Activated CD8-positive, alpha-beta memory T cell treated with anti-CD3 and anti-CD28 coated beads for 4 hours (primary cell): ENCODE results near the gene TMEM222.
A peak's percentile ranks its signal among the peaks of the same experiment; 100 is the strongest.

Experiments used
- DNase-seq, 2 donors: peaks; one replicate each; pipeline ENCODE4 v3.0.0-alpha.2; 2020; ENCODE audit warnings: low read depth in 2 of 2

Gene TMEM222

DNA sequence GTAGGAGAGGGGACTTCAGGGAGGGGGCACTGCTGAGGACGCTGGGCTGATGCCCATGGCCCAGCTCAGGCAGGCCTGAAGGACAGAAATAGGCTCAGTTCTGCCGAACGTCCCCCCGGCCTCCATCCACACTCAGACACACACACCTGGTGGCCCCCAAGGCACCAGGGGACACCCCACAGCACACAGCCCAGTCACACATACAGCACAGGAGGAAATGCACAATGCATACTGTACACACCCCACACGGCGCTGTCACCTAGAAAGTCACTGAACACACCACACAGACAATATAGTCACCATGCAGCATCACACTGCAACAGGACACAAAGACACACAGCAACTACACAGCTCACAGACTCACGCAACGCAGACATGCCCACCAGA is 20.4 kb downstream of the TMEM222 start:
- no peak for DNase-seq

- DNase-seq = peak; percentile 59 to 79
Measured at GRCh38 chr1:27342778-27343638, 21.0 kb downstream of the TMEM222 start.

GRCh38 chr1:27343639-27344025 is 21.7 kb downstream of the TMEM222 start:
- no peak for DNase-seq

- no peak for DNase-seq
Measured at GRCh38 chr1:27345272-27345671, 23.3 kb downstream of the TMEM222 start.

GRCh38 chr1:27346357-27346756 is 24.4 kb downstream of the TMEM222 start:
- no peak for DNase-seq

- no peak for DNase-seq
Measured at GRCh38 chr1:27346991-27347624, 25.1 kb downstream of the TMEM222 start.

- no peak for DNase-seq
Measured at GRCh38 chr1:27348861-27349783, 27.2 kb downstream of the TMEM222 start.

DNA sequence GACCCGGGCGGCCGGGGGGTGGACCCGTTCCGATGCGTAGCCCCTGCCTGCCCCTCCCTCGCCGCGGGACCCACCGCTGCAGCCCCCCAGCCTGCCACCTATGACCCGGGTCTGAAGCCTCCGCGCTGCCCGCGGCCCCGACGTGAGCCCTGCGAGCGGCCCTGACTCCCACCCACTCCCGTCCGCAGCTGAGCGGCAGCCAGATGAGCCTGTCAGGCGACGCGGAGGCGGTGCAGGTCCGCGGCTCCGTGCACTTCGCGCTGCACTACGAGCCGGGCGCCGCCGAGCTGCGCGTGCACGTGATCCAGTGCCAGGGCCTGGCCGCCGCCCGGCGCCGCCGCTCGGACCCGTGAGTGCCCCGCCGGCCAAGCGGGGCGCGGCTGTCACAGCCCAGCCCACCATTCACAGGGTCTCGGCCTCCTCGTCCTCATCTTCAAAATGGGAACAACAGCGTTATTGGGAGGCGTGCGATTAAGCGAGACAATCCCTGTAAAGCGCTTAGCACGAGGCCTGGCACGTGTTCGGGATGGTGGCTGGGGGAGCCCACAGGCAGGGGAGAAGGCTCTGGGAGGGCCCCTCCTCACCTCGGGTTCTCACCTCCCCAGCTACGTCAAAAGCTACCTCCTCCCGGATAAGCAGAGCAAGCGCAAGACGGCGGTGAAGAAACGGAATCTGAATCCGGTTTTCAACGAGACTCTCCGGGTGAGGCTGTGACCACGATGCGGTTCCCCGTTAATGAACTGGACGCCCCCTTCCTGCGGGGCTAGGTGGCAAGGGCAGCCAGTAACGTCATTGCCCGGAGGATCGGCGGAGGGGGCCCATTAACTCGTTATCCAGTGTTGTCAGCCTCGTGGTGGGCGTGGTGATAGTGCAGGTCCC is 28.1 kb downstream of the TMEM222 start:
- no peak for DNase-seq

GRCh38 chr1:27350663-27351540 is 28.9 kb downstream of the TMEM222 start:
- DNase-seq = no peak

DNA sequence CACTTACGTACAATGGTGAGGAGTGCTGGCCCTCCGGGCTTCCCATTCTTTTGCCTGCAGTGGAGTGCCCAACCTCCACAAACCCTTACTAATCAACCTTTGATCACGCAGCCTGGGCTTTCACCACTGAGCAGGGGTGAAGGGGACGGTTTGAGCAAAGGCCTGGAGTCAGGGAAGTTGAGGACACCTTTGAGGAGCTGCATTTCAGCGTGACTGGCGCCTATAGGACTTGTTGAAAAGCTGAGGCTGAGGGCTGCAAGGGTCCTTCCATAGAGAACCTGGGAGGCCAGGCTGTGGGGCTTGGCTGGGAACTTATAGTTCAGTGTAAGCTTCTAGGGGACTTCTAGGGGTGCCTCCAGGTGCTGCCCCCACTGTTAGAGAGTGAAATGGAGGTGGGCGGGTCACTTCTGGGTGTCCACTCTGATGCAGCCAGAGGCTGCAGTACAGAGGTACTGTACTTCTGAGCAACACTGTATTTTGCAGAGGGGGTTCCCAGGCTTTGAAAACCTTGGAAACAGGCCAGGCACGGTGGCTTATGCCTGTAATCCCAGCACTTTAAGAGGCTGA is 29.7 kb downstream of the TMEM222 start:
- no peak for DNase-seq

- no peak for DNase-seq
Measured at GRCh38 chr1:27353166-27353565, 31.2 kb downstream of the TMEM222 start.

- DNase-seq = no peak
Measured at GRCh38 chr1:27353629-27354028, 31.7 kb downstream of the TMEM222 start.

- DNase-seq = no peak
Measured at GRCh38 chr1:27355683-27356082, 33.7 kb downstream of the TMEM222 start.

- DNase-seq = no peak
Measured at GRCh38 chr1:27356277-27356618, 34.3 kb downstream of the TMEM222 start.

- DNase-seq = no peak
Measured at GRCh38 chr1:27356619-27357280, 34.8 kb downstream of the TMEM222 start.

- peak; percentile 59 to 61 for DNase-seq
Measured at GRCh38 chr1:27357281-27358037, 35.5 kb downstream of the TMEM222 start.

GRCh38 chr1:27358038-27358927 is 36.3 kb downstream of the TMEM222 start:
- no peak for DNase-seq

- no peak for DNase-seq
Measured at GRCh38 chr1:27358928-27359313, 37.0 kb downstream of the TMEM222 start.
